ENCODE results near the gene TRIM22. TPM values are rescaled to one million over a fixed set of nuclear protein-coding genes. Genes with fewer than 3 reads are reported as not detected.

TRIM22 gene
- 24.1 and 26.0 TPM in 2 replicates for total RNA-seq (2022)
- Bru-seq, nascent RNA = percentile 67 among the genes with signal in this experiment
- BruChase-seq, experiment 1, labeled RNA remaining after a 6-hour chase = percentile 80 among the genes with signal in this experiment
- BruChase-seq, experiment 2, labeled RNA remaining after a 2-hour chase = percentile 80 among the genes with signal in this experiment
- long read RNA-seq, transcript TRIM22-201 (8 exons, 2,989 nt) = major isoform, 12 of 33 reads
- long read RNA-seq, partial matches to known transcripts = 5 of 33 reads
- long read RNA-seq, other reads (novel, unspliced or antisense) = 13 of 33 reads

GRCh38 chr11:5689551-5689983, at the start of gene TRIM22:
TRIM22 (plus strand) TSS chr11:5689790; CDS start chr11:5696233, 6,443 bp downstream.
- ChIA-PET CTCF (interaction anchor here (0.8 to 1.2 kb wide), 6 partner anchors 11 to 214 kb away, joined by 3 to 5 read pairs (median 4); no protein-coding TSS in a partner anchor), POLR2A (interaction anchor here (0.6 to 3.0 kb wide), 14 partner anchors 8 to 700 kb away, joined by 3 to 12 read pairs (median 6); partner anchors contain the start of genes CAVIN3, TRIM34 and TRIM6)
- Mint-ChIP-seq H3K36me3 (ENCODE audit: insufficient read depth, unreplicated experiment) (peaks cover 14% of the 10 kb centered on the region), H3K9me3 (ENCODE audit: unreplicated experiment) (no peaks in the 10 kb centered on the region), H3K27me3 (ENCODE audit: insufficient read depth, unreplicated experiment) (no peaks in the 10 kb centered on the region), H3K4me3 (ENCODE audit: unreplicated experiment) (peak within 1 kb of the TSS; percentile 77), H3K27ac (ENCODE audit: low read depth, unreplicated experiment) (peak within 1 kb of the TSS; percentile 89), H3K4me1 (ENCODE audit: insufficient read depth, unreplicated experiment) (peaks cover 39% of the 10 kb centered on the region)
- intact Hi-C loops (cut with micrococcal nuclease) = no loop called here
- TF ChIP-seq CTCF (IDR thresholded peaks at IDR 0.05; ENCODE audit: unreplicated experiment) = no peak
- DNase-seq (ENCODE audit: unreplicated experiment) = peak; percentile 63
- no TSS peak for BruUV-seq (replicated peaks)

- no peaks in the 10 kb centered on the region for H3K27me3 Mint-ChIP-seq (ENCODE audit: insufficient read depth, unreplicated experiment)
- ChIA-PET POLR2A (no interaction called here), CTCF (no interaction called here)
- H3K36me3 Mint-ChIP-seq (ENCODE audit: insufficient read depth, unreplicated experiment) = peaks cover 6% of the 10 kb centered on the region
- no TSS peak for BruUV-seq (replicated peaks)
- intact Hi-C loops (cut with micrococcal nuclease) = loop anchor here (1.0 kb wide), 1 partner anchor 43 kb away; no protein-coding TSS in a partner anchor
- H3K4me1 Mint-ChIP-seq (ENCODE audit: insufficient read depth, unreplicated experiment) = no peaks in the 10 kb centered on the region
- no peak overlapping the region for H3K4me3 Mint-ChIP-seq (ENCODE audit: unreplicated experiment)
- DNase-seq (ENCODE audit: unreplicated experiment) = no peak
- no peak for TF ChIP-seq CTCF (IDR thresholded peaks at IDR 0.05; ENCODE audit: unreplicated experiment)
- no peak overlapping the region for H3K27ac Mint-ChIP-seq (ENCODE audit: low read depth, unreplicated experiment)
- no peaks in the 10 kb centered on the region for H3K9me3 Mint-ChIP-seq (ENCODE audit: unreplicated experiment)
These were observed 49.6 kb upstream of the TRIM22 start for GRCh38 chr11:5639953-5640352.

GRCh38 chr11:5643585-5643984, 46.0 kb upstream of the TRIM22 start:
- intact Hi-C loops (cut with micrococcal nuclease) = no loop called here
- no TSS peak for BruUV-seq (replicated peaks)
- no peaks in the 10 kb centered on the region for H3K4me1 Mint-ChIP-seq (ENCODE audit: insufficient read depth, unreplicated experiment)

More at GRCh38 chr11:5643585-5643984, 46.0 kb upstream of the TRIM22 start:
- TF ChIP-seq CTCF (IDR thresholded peaks at IDR 0.05; ENCODE audit: unreplicated experiment) = no peak
- POLR2A ChIA-PET = no interaction called here
- no peak overlapping the region for H3K4me3 Mint-ChIP-seq (ENCODE audit: unreplicated experiment)
- H3K9me3 Mint-ChIP-seq (ENCODE audit: unreplicated experiment) = no peaks in the 10 kb centered on the region
- H3K36me3 Mint-ChIP-seq (ENCODE audit: insufficient read depth, unreplicated experiment) = no peaks in the 10 kb centered on the region
- no peak overlapping the region for H3K27ac Mint-ChIP-seq (ENCODE audit: low read depth, unreplicated experiment)
- CTCF ChIA-PET = no interaction called here
- no peak for DNase-seq (ENCODE audit: unreplicated experiment)
- no peaks in the 10 kb centered on the region for H3K27me3 Mint-ChIP-seq (ENCODE audit: insufficient read depth, unreplicated experiment)

Measured in MCF 10A (cell line).